GM19328 (cell line): ENCODE data around the gene RIC3.
"Not testable (repeated sequence)": the region's sequence is repeated elsewhere in the genome, so short reads cannot be mapped to it uniquely, and the experiment has no call there.

Experiments
- ATAC-seq: cut with Tn5 transposase; IDR thresholded peaks from one replicate; pipeline ENCODE4 v1.9.1; 2021; ENCODE audit warnings: mild to moderate bottlenecking, moderate library complexity; ENCODE audit not compliant: unreplicated experiment

The RIC3 gene

GRCh38 chr11:8192016-8192895 is 23.4 kb upstream of the RIC3 start:
- ATAC-seq, result peak; percentile 77

GRCh38 chr11:8190431-8190830 is 21.6 kb upstream of the RIC3 start:
- ATAC-seq, result no peak

- no peak for ATAC-seq
Observed at GRCh38 chr11:8186429-8186828, 17.6 kb upstream of the RIC3 start.

GRCh38 chr11:8183111-8183510 is 14.3 kb upstream of the RIC3 start:
- no peak for ATAC-seq

GRCh38 chr11:8180469-8180868 is 11.6 kb upstream of the RIC3 start:
- ATAC-seq, result no peak

GRCh38 chr11:8178297-8178696 is 9.5 kb upstream of the RIC3 start:
- no peak for ATAC-seq

- ATAC-seq, result no peak
Observed at GRCh38 chr11:8177136-8177535, 8.3 kb upstream of the RIC3 start.

- no peak for ATAC-seq
Observed at GRCh38 chr11:8167796-8168195, 1.0 kb downstream of the RIC3 start.

GRCh38 chr11:8164746-8165145 is 4.1 kb downstream of the RIC3 start:
- no peak for ATAC-seq

GRCh38 chr11:8161627-8162304 is 7.1 kb downstream of the RIC3 start:
- ATAC-seq, result not testable (repeated sequence)

- no peak for ATAC-seq
Observed at GRCh38 chr11:8156877-8157276, 11.9 kb downstream of the RIC3 start.

- ATAC-seq, result no peak
Observed at GRCh38 chr11:8149726-8150125, 19.1 kb downstream of the RIC3 start.

GRCh38 chr11:8138526-8138925 is 30.3 kb downstream of the RIC3 start:
- no peak for ATAC-seq

- no peak for ATAC-seq
Observed at GRCh38 chr11:8127447-8127846, 41.4 kb downstream of the RIC3 start.

GRCh38 chr11:8126649-8127289 is 42.1 kb downstream of the RIC3 start:
- ATAC-seq, result no peak

GRCh38 chr11:8122173-8122764 is 46.6 kb downstream of the RIC3 start:
- ATAC-seq, result no peak

- no peak for ATAC-seq
Observed at GRCh38 chr11:8111636-8112035, 57.2 kb downstream of the RIC3 start.

- no peak for ATAC-seq
Observed at GRCh38 chr11:8110396-8110795, 58.4 kb downstream of the RIC3 start.

GRCh38 chr11:8109675-8110074 is 59.1 kb downstream of the RIC3 start:
- no peak for ATAC-seq

GRCh38 chr11:8108421-8108820 is 60.4 kb downstream of the RIC3 start:
- ATAC-seq, result no peak

GRCh38 chr11:8107642-8108041 is 61.2 kb downstream of the RIC3 start:
- ATAC-seq, result no peak
